Thoracic aorta (tissue), 2 donors: ENCODE measurements around the gene ZFYVE1. TPM values are rescaled to one million over a fixed set of nuclear protein-coding genes. Genes with fewer than 3 reads are reported as not detected.
"Not testable (repeated sequence)": the region's sequence is repeated elsewhere in the genome, so short reads cannot be mapped to it uniquely, and the experiment has no call there.

Source experiments
- ATAC-seq: fragments of 150-250 bp; one replicate; pipeline ENCODE4 v1.8.0; 2017; ENCODE audit warnings: low read depth; ENCODE audit not compliant: insufficient number of reproducible peaks, low FRiP score
- DNase-seq: peaks from one replicate; pipeline ENCODE4 v3.0.0-alpha.2; 2020; ENCODE audit warnings: low spot score
- H3K27ac ChIP-seq, 2 donors: fragments of 200-600 bp; sonication (generic); 1 replicate in 1 of 2; 2 replicates in 1 of 2; pipeline ENCODE4 v1.5.1; 2016; ENCODE audit warnings: mild to moderate bottlenecking in 2 of 2, moderate library complexity in 2 of 2
- H3K27me3 ChIP-seq: fragments of 200-600 bp; sonication (generic); replicated peaks from 2 replicates; pipeline ENCODE4 v1.6.0; 2016; ENCODE audit warnings: mild to moderate bottlenecking; ENCODE audit not compliant: insufficient read depth
- H3K36me3 ChIP-seq: fragments of 200-600 bp; sonication (generic); one replicate; pipeline ENCODE4 v1.5.1; 2016
- H3K4me1 ChIP-seq, 2 donors: fragments of 200-600 bp; sonication (generic); 1 replicate in 1 of 2; 2 replicates in 1 of 2; pipeline versions ENCODE4 v1.5.1 to v1.6.0; 2016; ENCODE audit warnings: low read depth in 2 of 2, mild to moderate bottlenecking in 1 of 2; ENCODE audit not compliant: control insufficient read depth in 1 of 2
- H3K4me3 ChIP-seq: fragments of 200-600 bp; sonication (generic); 2 replicates; pipeline ENCODE4 v1.5.1; 2016; ENCODE audit warnings: mild to moderate bottlenecking
- H3K9me3 ChIP-seq: fragments of 200-600 bp; sonication (generic); 2 replicates; pipeline ENCODE4 v1.5.1; 2016
- total RNA-seq, 2 donors: library from RNA; depleted of rRNA; stranded (reverse); fragments of >200 nt; gene quantifications; one replicate each; pipeline versions ENCODE4 v1.1.0 to v1.2.3, GENCODE V29; 2016
- TF ChIP-seq, protein P1 (sequence below): fragments of 200-600 bp; sonication (generic); IDR thresholded peaks from one replicate; pipeline ENCODE4 v1.5.1; 2019; ENCODE audit warnings: antibody characterized with exemption

The ZFYVE1 gene
- total RNA-seq, 2 donors from 2014 or later = 21.5 to 31.6 TPM

DNA sequence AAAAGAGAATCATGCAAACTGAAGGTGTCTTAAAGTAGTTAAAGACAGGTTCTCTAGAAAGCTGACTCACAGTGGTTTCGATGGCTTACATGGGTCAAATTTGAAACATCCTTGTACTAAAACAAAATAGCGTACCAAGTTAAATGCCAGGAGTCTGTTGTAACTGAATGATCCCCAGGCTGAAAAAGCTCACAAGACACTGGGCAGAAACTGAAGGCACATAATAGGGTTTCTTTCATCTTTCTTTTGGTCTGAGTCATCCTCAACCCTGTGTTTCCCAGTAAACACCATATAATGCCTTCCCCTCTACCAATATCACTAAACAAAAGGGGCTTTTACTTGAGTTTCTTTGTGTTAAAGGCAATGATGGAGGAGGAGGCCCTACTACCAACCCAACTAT lies 12.8 kb downstream of the ZFYVE1 start:
- TF ChIP-seq, protein P1, sequence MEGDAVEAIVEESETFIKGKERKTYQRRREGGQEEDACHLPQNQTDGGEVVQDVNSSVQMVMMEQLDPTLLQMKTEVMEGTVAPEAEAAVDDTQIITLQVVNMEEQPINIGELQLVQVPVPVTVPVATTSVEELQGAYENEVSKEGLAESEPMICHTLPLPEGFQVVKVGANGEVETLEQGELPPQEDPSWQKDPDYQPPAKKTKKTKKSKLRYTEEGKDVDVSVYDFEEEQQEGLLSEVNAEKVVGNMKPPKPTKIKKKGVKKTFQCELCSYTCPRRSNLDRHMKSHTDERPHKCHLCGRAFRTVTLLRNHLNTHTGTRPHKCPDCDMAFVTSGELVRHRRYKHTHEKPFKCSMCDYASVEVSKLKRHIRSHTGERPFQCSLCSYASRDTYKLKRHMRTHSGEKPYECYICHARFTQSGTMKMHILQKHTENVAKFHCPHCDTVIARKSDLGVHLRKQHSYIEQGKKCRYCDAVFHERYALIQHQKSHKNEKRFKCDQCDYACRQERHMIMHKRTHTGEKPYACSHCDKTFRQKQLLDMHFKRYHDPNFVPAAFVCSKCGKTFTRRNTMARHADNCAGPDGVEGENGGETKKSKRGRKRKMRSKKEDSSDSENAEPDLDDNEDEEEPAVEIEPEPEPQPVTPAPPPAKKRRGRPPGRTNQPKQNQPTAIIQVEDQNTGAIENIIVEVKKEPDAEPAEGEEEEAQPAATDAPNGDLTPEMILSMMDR = no peak
- DNase-seq (no peak), ATAC-seq (no peak)
- H3K27me3 ChIP-seq = no peaks in the 10 kb centered on the region
- H3K4me3 ChIP-seq = no peak overlapping the region
- no peak overlapping the region for H3K27ac ChIP-seq
- H3K9me3 ChIP-seq = no peaks in the 10 kb centered on the region
- peaks cover 7% of the 10 kb centered on the region for H3K36me3 ChIP-seq
- H3K4me1 ChIP-seq = peaks cover 0 to 5% of the 10 kb centered on the region in 2 donors

- not testable (repeated sequence) for H3K9me3 ChIP-seq, DNase-seq, H3K27ac ChIP-seq, H3K36me3 ChIP-seq, H3K4me3 ChIP-seq, ATAC-seq, H3K27me3 ChIP-seq
- H3K4me1 ChIP-seq = peaks cover 0 to 19% of the 10 kb centered on the region in 2 donors
Observed at GRCh38 chr14:73011189-73011588, 15.7 kb downstream of the ZFYVE1 start.

DNA sequence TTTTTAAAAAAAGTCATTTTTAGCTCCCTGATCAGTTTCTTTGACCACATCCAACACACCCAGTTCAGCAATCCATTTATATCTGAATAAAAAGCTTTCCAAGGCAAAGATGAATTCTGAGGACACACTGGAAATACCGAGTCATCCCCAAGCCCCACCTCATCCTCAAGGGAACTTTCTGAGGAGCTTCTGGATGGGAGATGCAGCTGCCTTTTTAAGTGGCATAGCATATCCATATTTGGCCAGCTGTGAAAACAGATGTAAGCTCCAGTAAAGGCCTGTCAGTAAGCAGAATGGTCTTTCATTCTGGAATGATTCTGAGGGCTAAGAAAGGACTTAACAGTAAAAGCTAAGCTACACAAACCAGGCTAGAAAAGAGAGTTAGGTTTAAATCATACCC lies 18.4 kb downstream of the ZFYVE1 start:
- H3K36me3 ChIP-seq = peaks cover 2% of the 10 kb centered on the region
- ATAC-seq (no peak), DNase-seq (no peak)
- no peaks in the 10 kb centered on the region for H3K27me3 ChIP-seq
- peaks cover 0 to 19% of the 10 kb centered on the region in 2 donors for H3K4me1 ChIP-seq
- H3K9me3 ChIP-seq = no peaks in the 10 kb centered on the region
- no peak overlapping the region for H3K4me3 ChIP-seq
- no peak overlapping the region for H3K27ac ChIP-seq
- TF ChIP-seq, protein P1 = no peak

DNA sequence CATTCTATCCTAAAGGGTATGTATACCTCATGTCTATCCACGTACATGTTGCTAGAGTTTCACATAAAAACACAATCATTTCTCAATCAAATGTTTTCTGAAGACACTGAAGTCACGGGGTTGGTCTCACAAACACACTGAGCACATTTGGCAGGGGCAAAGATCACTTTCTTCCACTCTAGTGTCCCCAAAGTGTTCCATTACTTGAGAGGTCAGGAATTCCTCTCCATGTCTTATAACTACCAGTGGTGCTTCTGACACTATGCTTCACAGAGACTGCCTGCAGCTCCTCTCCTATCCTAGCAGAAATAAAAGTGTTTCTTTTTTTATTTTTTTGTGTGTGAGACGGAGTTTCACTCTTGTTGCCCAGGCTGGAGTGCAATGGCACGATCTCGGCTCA lies 19.1 kb downstream of the ZFYVE1 start:
- Histone ChIP-seq H3K36me3 (peaks cover 5% of the 10 kb centered on the region), H3K4me1 (peaks cover 0 to 19% of the 10 kb centered on the region in 2 donors), H3K4me3 (no peak overlapping the region), H3K27me3 (no peaks in the 10 kb centered on the region), H3K27ac (no peak overlapping the region), H3K9me3 (no peaks in the 10 kb centered on the region)
- ATAC-seq = no peak
- no peak for DNase-seq
- TF ChIP-seq, protein P1 = no peak

- not testable (repeated sequence) for H3K36me3 ChIP-seq, H3K27me3 ChIP-seq, H3K4me3 ChIP-seq, H3K9me3 ChIP-seq, DNase-seq, ATAC-seq, H3K27ac ChIP-seq
- H3K4me1 ChIP-seq = peaks cover 0 to 19% of the 10 kb centered on the region in 2 donors
Observed at GRCh38 chr14:73004641-73005040, 22.3 kb downstream of the ZFYVE1 start.

DNA sequence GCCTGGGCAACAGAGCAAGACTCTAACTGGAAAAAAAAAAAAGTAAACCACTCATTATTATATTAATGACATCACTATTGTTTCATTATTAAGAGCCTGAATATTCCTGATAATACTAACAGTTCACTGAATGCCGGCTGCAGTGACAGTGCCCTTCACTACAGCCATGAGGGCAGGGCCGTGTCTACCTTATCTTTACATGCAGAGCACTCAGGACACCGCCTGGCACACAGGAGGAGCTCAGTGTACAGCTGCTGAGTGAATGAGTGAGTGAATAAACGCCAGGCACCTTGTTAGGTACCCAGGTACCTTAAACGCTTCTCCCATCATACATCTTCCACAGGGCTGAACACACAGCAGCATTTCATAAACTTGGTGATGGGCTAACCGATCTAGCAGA lies 23.2 kb downstream of the ZFYVE1 start:
- H3K27me3 ChIP-seq = no peaks in the 10 kb centered on the region
- ATAC-seq (no peak), DNase-seq (no peak)
- H3K4me1 ChIP-seq = peaks cover 0 to 10% of the 10 kb centered on the region in 2 donors
- H3K36me3 ChIP-seq = peaks cover 5% of the 10 kb centered on the region
- H3K27ac ChIP-seq = no peak overlapping the region
- TF ChIP-seq, protein P1 = no peak
- no peak overlapping the region for H3K4me3 ChIP-seq
- H3K9me3 ChIP-seq = no peaks in the 10 kb centered on the region
